Lower lobe of right lung (tissue), 2 donors: Measurements from ENCODE around the gene ARGLU1. TPM values are rescaled to one million over a fixed set of nuclear protein-coding genes. Genes with fewer than 3 reads are reported as not detected.
"Not testable (repeated sequence)": the region's sequence is repeated elsewhere in the genome, so short reads cannot be mapped to it uniquely, and the experiment has no call there.

Source experiments
- ATAC-seq, 2 donors: fragments of 200-7000 bp; cut with Tn5 transposase; one replicate each; pipeline ENCODE4 v1.9.1; 2020 to 2022; ENCODE audit warnings: mild to moderate bottlenecking in 2 of 2, moderate library complexity in 2 of 2
- DNase-seq: peaks from one replicate; pipeline ENCODE4 v3.0.0-alpha.2; 2020
- H3K27ac ChIP-seq: fragments of 200-600 bp; one replicate; pipeline ENCODE4 v1.8.0; 2022
- H3K27me3 ChIP-seq: fragments of 200-600 bp; one replicate; pipeline ENCODE4 v1.8.0; 2022; ENCODE audit warnings: low read depth
- H3K36me3 ChIP-seq: fragments of 200-600 bp; one replicate; pipeline ENCODE4 v1.8.0; 2022; ENCODE audit warnings: mild to moderate bottlenecking
- H3K4me1 ChIP-seq: fragments of 200-600 bp; one replicate; pipeline ENCODE4 v1.8.0; 2022
- H3K4me3 ChIP-seq: fragments of 200-600 bp; one replicate; pipeline ENCODE4 v1.8.0; 2022; ENCODE audit warnings: mild to moderate bottlenecking
- H3K9me3 ChIP-seq: fragments of 200-600 bp; one replicate; pipeline ENCODE4 v1.8.0; 2022
- CTCF ChIP-seq: fragments of 200-600 bp; IDR thresholded peaks from one replicate; pipeline ENCODE4 v1.8.0; 2022; ENCODE audit warnings: antibody characterized with exemption, mild to moderate bottlenecking
- intact Hi-C: fragments of 100-400 bp; cut with DNase I; formaldehyde crosslinking; loops from one replicate; pipeline ENCODE4 v1.11.0; 2022
- total RNA-seq: library from RNA; stranded (reverse); fragmentation: NEBNext Ultra II Directional; extraction: Animal tissue kit (Norgen Biotek cat#: 25700); gene quantifications from one replicate; pipeline ENCODE4 v1.2.1, GENCODE V29; 2021
- donor health status: DM: no; HTN: yes; CAD: no; lungs with severe emphysema.

Gene ARGLU1
- total RNA-seq, 1 donor from 2014 or later: 108 TPM

GRCh38 chr13:106610486-106610885 lies 42.5 kb upstream of the ARGLU1 start:
- Histone ChIP-seq H3K4me3 (no peak overlapping the region), H3K4me1 (no peaks in the 10 kb centered on the region), H3K36me3 (no peaks in the 10 kb centered on the region), H3K27ac (no peak overlapping the region), H3K27me3 (no peaks in the 10 kb centered on the region), H3K9me3 (no peaks in the 10 kb centered on the region)
- ATAC-seq (no peak), DNase-seq (no peak)
- no peak for TF ChIP-seq CTCF
- intact Hi-C loops: no loop called here

GRCh38 chr13:106609116-106609515 lies 41.2 kb upstream of the ARGLU1 start:
- intact Hi-C loops: no loop called here
- Histone ChIP-seq H3K27me3 (no peaks in the 10 kb centered on the region), H3K4me1 (no peaks in the 10 kb centered on the region), H3K36me3 (no peaks in the 10 kb centered on the region), H3K4me3 (no peak overlapping the region), H3K9me3 (no peaks in the 10 kb centered on the region), H3K27ac (no peak overlapping the region)
- DNase-seq (no peak), ATAC-seq (no peak)
- no peak for TF ChIP-seq CTCF

GRCh38 chr13:106603546-106603945 lies 35.6 kb upstream of the ARGLU1 start:
- no peaks in the 10 kb centered on the region for H3K4me1 ChIP-seq
- no peak overlapping the region for H3K27ac ChIP-seq
- intact Hi-C loops: no loop called here
- H3K27me3 ChIP-seq: no peaks in the 10 kb centered on the region
- DNase-seq: no peak
- no peaks in the 10 kb centered on the region for H3K36me3 ChIP-seq
- no peak for ATAC-seq
- no peak overlapping the region for H3K4me3 ChIP-seq
- H3K9me3 ChIP-seq: no peaks in the 10 kb centered on the region
- no peak for TF ChIP-seq CTCF

- H3K4me3 ChIP-seq: no peak overlapping the region
- no peak for TF ChIP-seq CTCF
- H3K4me1 ChIP-seq: no peaks in the 10 kb centered on the region
- H3K27ac ChIP-seq: no peak overlapping the region
- no peaks in the 10 kb centered on the region for H3K27me3 ChIP-seq
- no peaks in the 10 kb centered on the region for H3K36me3 ChIP-seq
- DNase-seq: peak; percentile 56
- no peaks in the 10 kb centered on the region for H3K9me3 ChIP-seq
- intact Hi-C loops: no loop called here
- peak; percentile 81 to 84 for ATAC-seq
Measured at GRCh38 chr13:106602178-106602577, 34.2 kb upstream of the ARGLU1 start.

- H3K27ac ChIP-seq: no peak overlapping the region
- no peaks in the 10 kb centered on the region for H3K36me3 ChIP-seq
- intact Hi-C loops: no loop called here
- H3K9me3 ChIP-seq: no peaks in the 10 kb centered on the region
- H3K4me1 ChIP-seq: no peaks in the 10 kb centered on the region
- no peak for ATAC-seq
- DNase-seq: no peak
- TF ChIP-seq CTCF: no peak
- no peaks in the 10 kb centered on the region for H3K27me3 ChIP-seq
- no peak overlapping the region for H3K4me3 ChIP-seq
Measured at GRCh38 chr13:106601489-106601888, 33.6 kb upstream of the ARGLU1 start.

GRCh38 chr13:106600798-106601135 lies 32.8 kb upstream of the ARGLU1 start:
- H3K4me3 ChIP-seq, H3K36me3 ChIP-seq, H3K4me1 ChIP-seq, H3K27me3 ChIP-seq, H3K27ac ChIP-seq, DNase-seq, H3K9me3 ChIP-seq, ATAC-seq, intact Hi-C loops: not testable (repeated sequence)
